ENCODE results near the gene MFN2.

GRCh38 chr1:11957398-11957797 is 22.8 kb upstream of the MFN2 start:
- TF ChIP-seq POLR2A (IDR thresholded peaks at IDR 0.05; ENCODE audit: low read length) (no peak), GATA1 (IDR thresholded peaks at IDR 0.05; ENCODE audit: low read depth, low read length) (no peak)

Data from erythroblast (primary cell).